ENCODE measurements around the gene CDH20.

Gene CDH20

GRCh38 chr18:61572084-61572655 is 238.9 kb downstream of the CDH20 start:
- no peak overlapping the region for H3K4me3 ChIP-seq (ENCODE audit: low read length)
- TF ChIP-seq ZNF274 (IDR thresholded peaks at IDR 0.05; ENCODE audit: low read depth, low read length) = no peak

GRCh38 chr18:61572871-61573270 is 239.6 kb downstream of the CDH20 start:
- no peak for TF ChIP-seq ZNF274 (IDR thresholded peaks at IDR 0.05; ENCODE audit: low read depth, low read length)

GRCh38 chr18:61574665-61575064 is 241.4 kb downstream of the CDH20 start:
- no peak for TF ChIP-seq ZNF274 (IDR thresholded peaks at IDR 0.05; ENCODE audit: low read depth, low read length)
- H3K4me3 ChIP-seq (ENCODE audit: low read length) = no peak overlapping the region

More at GRCh38 chr18:61572871-61573270, 239.6 kb downstream of the CDH20 start:
- H3K4me3 ChIP-seq (ENCODE audit: low read length) = no peak overlapping the region

- H3K4me3 ChIP-seq (ENCODE audit: low read length) = no peak overlapping the region
- TF ChIP-seq ZNF274 (IDR thresholded peaks at IDR 0.05; ENCODE audit: low read depth, low read length) = no peak
These were observed 242.2 kb downstream of the CDH20 start for GRCh38 chr18:61575419-61575818.

GRCh38 chr18:61578846-61579245 is 245.6 kb downstream of the CDH20 start:
- H3K4me3 ChIP-seq (ENCODE audit: low read length) = no peak overlapping the region
- TF ChIP-seq ZNF274 (IDR thresholded peaks at IDR 0.05; ENCODE audit: low read depth, low read length) = no peak

- no peak for TF ChIP-seq ZNF274 (IDR thresholded peaks at IDR 0.05; ENCODE audit: low read depth, low read length)
- H3K4me3 ChIP-seq (ENCODE audit: low read length) = no peak overlapping the region
These were observed 246.4 kb downstream of the CDH20 start for GRCh38 chr18:61579581-61579980.

GRCh38 chr18:61580046-61580445 is 246.8 kb downstream of the CDH20 start:
- no peak for TF ChIP-seq ZNF274 (IDR thresholded peaks at IDR 0.05; ENCODE audit: low read depth, low read length)
- no peak overlapping the region for H3K4me3 ChIP-seq (ENCODE audit: low read length)

GRCh38 chr18:61581578-61582201 is 248.5 kb downstream of the CDH20 start:
- H3K4me3 ChIP-seq (ENCODE audit: low read length) = no peak overlapping the region
- no peak for TF ChIP-seq ZNF274 (IDR thresholded peaks at IDR 0.05; ENCODE audit: low read depth, low read length)

GRCh38 chr18:61582202-61582710 is 249.0 kb downstream of the CDH20 start:
- TF ChIP-seq ZNF274 (IDR thresholded peaks at IDR 0.05; ENCODE audit: low read depth, low read length) = no peak
- no peak overlapping the region for H3K4me3 ChIP-seq (ENCODE audit: low read length)

- no peak overlapping the region for H3K4me3 ChIP-seq (ENCODE audit: low read length)
- no peak for TF ChIP-seq ZNF274 (IDR thresholded peaks at IDR 0.05; ENCODE audit: low read depth, low read length)
These were observed 250.3 kb downstream of the CDH20 start for GRCh38 chr18:61583548-61583947.

GRCh38 chr18:61587865-61588264 is 254.6 kb downstream of the CDH20 start:
- TF ChIP-seq ZNF274 (IDR thresholded peaks at IDR 0.05; ENCODE audit: low read depth, low read length) = no peak
- no peak overlapping the region for H3K4me3 ChIP-seq (ENCODE audit: low read length)

GRCh38 chr18:61589053-61589723 is 256.0 kb downstream of the CDH20 start:
- no peak overlapping the region for H3K4me3 ChIP-seq (ENCODE audit: low read length)
- TF ChIP-seq ZNF274 (IDR thresholded peaks at IDR 0.05; ENCODE audit: low read depth, low read length) = no peak

GRCh38 chr18:61589724-61590065 is 256.5 kb downstream of the CDH20 start:
- no peak for TF ChIP-seq ZNF274 (IDR thresholded peaks at IDR 0.05; ENCODE audit: low read depth, low read length)
- no peak overlapping the region for H3K4me3 ChIP-seq (ENCODE audit: low read length)

GRCh38 chr18:61591253-61591652 is 258.0 kb downstream of the CDH20 start:
- H3K4me3 ChIP-seq (ENCODE audit: low read length) = no peak overlapping the region
- TF ChIP-seq ZNF274 (IDR thresholded peaks at IDR 0.05; ENCODE audit: low read depth, low read length) = no peak

- no peak overlapping the region for H3K4me3 ChIP-seq (ENCODE audit: low read length)
- TF ChIP-seq ZNF274 (IDR thresholded peaks at IDR 0.05; ENCODE audit: low read depth, low read length) = no peak
These were observed 262.5 kb downstream of the CDH20 start for GRCh38 chr18:61595615-61596251.

Data from GM08714 (cell line).